AG04449 (cell line): ENCODE measurements around the gene CCDC152.

Experiments
- CTCF ChIA-PET: fragments of 350-600 bp; formaldehyde crosslinking; extraction: SDS; loops from one replicate; lab custom pipeline; 2021; ENCODE audit warnings: antibody characterized with exemption; lab: Yijun Ruan, JAX
- POLR2A ChIA-PET: fragments of 400-600, 350-600 bp; formaldehyde crosslinking; extraction: SDS; loops from one replicate; lab custom pipeline; 2020; ENCODE audit warnings: antibody characterized with exemption, inconsistent platforms; lab: Yijun Ruan, JAX
- DNase-seq: peaks from one replicate; pipeline ENCODE4 v3.0.0-alpha.2; 2010; ENCODE audit warnings: low read depth, low spot score
- H3K4me3 ChIP-seq: 2 replicates; pipeline ENCODE4 v1.5.1; 2011; ENCODE audit warnings: low read depth, mild to moderate bottlenecking, control low read depth, low read length
- TF ChIP-seq, protein P1 (sequence below): IDR thresholded peaks from one replicate; pipeline ENCODE4 v1.5.1; 2011; ENCODE audit warnings: mild to moderate bottlenecking, moderate library complexity, low read length, control low read depth, inconsistent platforms; ENCODE audit not compliant: insufficient read depth; ENCODE audit errors: missing control alignments

Gene CCDC152

DNA sequence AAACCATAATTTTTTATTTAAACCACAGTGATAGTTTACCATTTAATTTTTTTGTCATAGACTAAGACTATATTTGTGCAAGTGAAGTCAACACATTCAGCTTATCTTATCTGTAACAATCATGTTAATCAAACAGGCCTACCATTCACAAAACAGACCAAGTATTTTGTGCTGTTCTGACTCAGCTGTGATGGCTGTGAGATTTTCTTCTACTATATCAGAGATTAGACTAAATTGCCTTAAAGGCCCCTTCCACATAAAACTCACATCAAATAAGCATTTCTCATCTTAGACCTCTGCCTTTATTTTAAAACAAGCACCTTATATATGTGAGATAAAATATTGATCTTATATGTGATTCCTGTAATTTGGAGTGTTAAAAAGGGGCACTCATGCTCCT, 13.4 kb downstream of the CCDC152 start:
- TF ChIP-seq, protein P1, sequence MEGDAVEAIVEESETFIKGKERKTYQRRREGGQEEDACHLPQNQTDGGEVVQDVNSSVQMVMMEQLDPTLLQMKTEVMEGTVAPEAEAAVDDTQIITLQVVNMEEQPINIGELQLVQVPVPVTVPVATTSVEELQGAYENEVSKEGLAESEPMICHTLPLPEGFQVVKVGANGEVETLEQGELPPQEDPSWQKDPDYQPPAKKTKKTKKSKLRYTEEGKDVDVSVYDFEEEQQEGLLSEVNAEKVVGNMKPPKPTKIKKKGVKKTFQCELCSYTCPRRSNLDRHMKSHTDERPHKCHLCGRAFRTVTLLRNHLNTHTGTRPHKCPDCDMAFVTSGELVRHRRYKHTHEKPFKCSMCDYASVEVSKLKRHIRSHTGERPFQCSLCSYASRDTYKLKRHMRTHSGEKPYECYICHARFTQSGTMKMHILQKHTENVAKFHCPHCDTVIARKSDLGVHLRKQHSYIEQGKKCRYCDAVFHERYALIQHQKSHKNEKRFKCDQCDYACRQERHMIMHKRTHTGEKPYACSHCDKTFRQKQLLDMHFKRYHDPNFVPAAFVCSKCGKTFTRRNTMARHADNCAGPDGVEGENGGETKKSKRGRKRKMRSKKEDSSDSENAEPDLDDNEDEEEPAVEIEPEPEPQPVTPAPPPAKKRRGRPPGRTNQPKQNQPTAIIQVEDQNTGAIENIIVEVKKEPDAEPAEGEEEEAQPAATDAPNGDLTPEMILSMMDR: no peak
- no peak overlapping the region for H3K4me3 ChIP-seq
- no peak for DNase-seq
- POLR2A ChIA-PET: no interaction called here
- CTCF ChIA-PET: interaction anchor here (0.7 to 1.3 kb wide), 2 partner anchors 187 to 927 kb away, joined by 3 to 4 read pairs; no protein-coding TSS in a partner anchor

DNA sequence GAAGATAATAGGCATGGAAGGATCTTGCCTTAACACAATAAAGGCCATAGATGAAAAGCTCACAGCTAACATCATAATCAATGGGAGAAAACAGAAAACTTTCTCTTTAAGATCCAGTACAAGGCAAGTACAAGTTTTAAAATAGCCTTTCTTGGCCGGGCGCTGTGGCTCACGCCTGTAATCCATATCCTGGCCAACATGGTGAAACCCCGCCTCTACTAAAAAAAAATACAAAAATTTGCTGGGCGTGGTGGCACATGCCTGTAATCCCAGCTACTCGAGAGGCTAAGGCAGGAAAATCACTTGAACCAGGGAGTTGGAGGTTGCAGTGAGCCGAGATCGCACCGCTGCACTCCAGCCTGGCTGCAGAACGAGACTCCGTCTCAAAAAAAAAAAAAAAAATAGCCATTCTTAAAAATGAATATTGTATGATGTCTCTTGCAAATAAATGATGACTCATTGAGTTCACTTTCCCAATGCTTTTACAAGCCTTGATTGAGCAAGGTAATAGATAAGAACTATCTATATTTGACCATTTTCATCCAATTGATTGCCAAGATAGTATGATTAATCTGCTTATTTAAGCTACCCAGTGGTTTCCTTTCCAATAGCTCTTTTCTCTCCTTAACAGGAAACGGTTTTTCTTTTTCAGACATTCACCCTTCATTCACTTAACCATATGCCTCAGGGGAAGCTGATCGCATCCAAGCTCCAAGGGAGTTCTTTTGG, 15.8 kb downstream of the CCDC152 start:
- ChIA-PET POLR2A (no interaction called here), CTCF (interaction anchor here (1.0 to 1.1 kb wide), 2 partner anchors 117 to 715 kb away, joined by 3 read pairs; no protein-coding TSS in a partner anchor)
- no peak for DNase-seq
- no peak overlapping the region for H3K4me3 ChIP-seq
- TF ChIP-seq, protein P1: no peak

DNA sequence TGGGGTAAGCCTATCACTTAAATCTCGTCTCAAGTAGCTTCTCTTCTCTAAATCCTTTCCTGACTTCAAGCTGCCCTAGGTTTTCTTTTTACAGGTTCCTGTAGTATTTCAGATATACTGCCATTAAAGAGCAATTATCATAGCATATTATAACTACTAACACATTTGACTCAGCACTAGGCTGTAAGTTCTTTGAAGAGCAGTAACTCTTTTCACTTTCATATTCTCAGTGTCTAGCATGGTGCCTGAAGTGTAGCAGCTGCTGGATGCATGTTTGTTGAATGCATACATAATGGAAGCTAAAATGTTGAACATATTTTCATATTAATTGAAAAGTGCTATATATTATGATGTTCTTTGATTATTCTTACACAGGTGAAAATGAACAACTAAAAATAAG, 22.5 kb downstream of the CCDC152 start:
- H3K4me3 ChIP-seq: no peak overlapping the region
- TF ChIP-seq, protein P1: no peak
- ChIA-PET CTCF (no interaction called here), POLR2A (no interaction called here)
- no peak for DNase-seq

DNA sequence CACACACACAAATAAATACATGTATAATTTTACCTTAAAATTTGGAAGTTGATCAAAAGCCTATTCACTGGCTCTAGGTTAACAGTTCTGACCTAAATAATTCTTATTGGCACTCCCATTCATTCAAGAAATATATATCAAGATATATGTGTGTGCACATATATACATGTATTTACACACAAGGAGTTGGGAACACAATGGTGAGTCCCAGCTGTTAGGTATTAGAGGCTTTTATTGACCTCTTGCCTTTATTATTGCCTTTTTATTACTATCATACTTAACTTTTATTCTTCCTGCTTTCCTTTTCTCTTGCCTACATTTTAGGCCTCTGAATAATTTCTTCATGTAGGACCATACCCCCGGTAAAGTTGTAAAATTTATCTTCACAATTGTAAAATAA, 25.0 kb downstream of the CCDC152 start:
- TF ChIP-seq, protein P1: no peak
- POLR2A ChIA-PET: interaction anchor here (0.6 kb wide), 1 partner anchor 114 kb away, joined by 3 read pairs; no protein-coding TSS in a partner anchor
- CTCF ChIA-PET: interaction anchor here (1.7 kb wide), 1 partner anchor 14 kb away, joined by 5 read pairs; no protein-coding TSS in a partner anchor
- H3K4me3 ChIP-seq: no peak overlapping the region
- no peak for DNase-seq

DNA sequence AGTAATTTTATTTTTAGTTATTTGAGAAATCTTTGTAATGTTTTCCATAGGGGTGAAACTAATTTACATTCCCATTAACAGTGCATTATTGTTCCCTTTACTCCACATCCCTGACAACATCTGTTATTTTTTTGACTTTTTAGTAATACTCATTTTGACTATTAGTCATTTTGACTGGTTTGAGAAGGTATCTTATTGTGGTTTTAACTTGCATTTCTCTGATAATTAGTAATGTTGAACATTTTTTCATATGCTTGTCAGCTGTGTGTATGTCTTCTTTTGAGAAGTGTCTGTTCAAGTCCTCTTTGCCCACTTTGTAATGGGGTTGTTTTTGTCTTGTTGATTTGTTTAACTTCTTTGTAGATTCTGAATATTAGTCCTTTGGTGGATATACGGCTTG, 27.5 kb downstream of the CCDC152 start:
- TF ChIP-seq, protein P1: no peak
- POLR2A ChIA-PET: no interaction called here
- H3K4me3 ChIP-seq: no peak overlapping the region
- CTCF ChIA-PET: no interaction called here
- DNase-seq: no peak

DNA sequence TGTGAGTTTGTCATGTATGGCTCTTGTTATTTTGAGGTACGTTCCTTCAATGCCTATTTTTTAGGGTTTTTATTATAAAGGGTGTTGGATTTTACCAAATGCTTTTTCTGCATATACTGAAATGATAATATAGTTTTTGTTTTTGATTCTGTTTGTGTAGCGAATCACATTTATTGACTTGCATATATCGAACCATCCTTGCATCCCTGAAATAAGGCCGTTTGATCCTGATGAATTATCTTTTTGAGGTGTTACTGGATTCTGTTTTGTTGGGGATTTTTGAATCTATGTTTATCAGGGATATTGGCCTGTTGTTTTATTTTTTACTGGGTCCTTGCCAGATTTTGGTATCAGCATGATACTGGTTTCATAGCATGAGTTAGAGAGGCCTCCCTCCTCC, 29.1 kb downstream of the CCDC152 start:
- POLR2A ChIA-PET: no interaction called here
- DNase-seq: no peak
- TF ChIP-seq, protein P1: no peak
- no peak overlapping the region for H3K4me3 ChIP-seq
- CTCF ChIA-PET: no interaction called here
